ENCODE measurements around the gene C2orf92. TPM values are rescaled to one million over a fixed set of nuclear protein-coding genes. Genes with fewer than 3 reads are reported as not detected.

The C2orf92 gene
- polyA plus RNA-seq, 4 donors, result 6.3 to 13.5 (median 9.1) TPM

DNA sequence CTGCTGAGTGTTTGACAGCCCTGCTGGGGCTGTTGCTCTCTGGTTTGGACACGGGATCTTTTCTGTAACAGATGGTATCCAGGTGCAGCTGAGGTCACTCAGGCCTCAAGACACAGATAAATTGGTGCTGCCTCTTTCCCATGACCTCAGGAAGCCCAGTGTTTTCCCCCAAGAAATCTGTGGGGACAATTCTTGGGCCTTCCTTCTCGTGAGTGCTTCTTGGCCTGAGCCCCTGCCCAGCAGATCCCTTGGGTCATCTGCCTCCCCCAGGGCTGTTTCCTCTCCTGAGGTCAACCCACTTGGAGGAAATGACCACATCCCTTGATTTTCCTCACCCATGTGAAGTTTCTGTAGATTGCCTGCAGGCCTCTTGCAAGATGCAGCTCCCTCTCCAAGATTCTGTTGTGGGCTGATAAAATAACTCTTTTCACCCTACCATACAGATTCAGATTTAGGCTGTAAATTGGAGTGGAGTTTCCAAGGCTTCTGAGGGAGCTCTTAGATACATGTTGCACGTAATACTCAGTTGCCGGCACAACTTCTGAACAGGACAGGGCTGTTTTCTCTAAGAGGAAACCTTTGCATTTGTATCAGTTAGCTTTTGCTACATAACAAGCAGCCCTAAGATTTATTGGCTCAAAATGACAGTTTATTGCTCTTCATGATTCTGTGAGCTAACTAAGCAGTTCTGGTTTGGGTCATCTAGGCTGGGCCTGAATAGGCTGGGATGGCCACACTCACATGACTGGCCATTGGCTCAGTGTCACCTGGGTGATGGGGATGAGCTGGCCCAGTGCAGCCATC, 57.0 kb downstream of the C2orf92 start:
- no peak for DNase-seq (ENCODE audit: low read depth in 4 of 4, low spot score in 3 of 4)

DNA sequence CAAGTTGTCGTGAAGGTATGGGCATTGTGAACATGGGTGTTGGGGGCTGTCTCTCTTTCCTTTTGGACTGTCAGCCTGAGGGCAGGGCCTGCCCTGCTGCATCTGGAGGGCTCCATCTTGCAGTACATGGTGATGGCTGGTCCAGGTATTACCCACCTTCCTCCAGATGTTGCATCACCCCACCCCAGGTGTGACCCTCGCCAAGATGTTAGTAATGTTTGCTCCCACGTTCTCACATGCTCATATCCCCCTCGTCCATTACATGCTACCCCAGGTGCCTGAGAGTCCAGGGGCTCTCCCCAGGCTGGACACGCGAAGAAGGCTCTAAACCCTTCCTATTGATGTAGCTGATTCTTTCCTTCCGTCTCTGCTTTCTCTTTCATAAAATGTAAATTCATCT, 57.8 kb downstream of the C2orf92 start:
- no peak for DNase-seq (ENCODE audit: low read depth in 4 of 4, low spot score in 3 of 4)

DNA sequence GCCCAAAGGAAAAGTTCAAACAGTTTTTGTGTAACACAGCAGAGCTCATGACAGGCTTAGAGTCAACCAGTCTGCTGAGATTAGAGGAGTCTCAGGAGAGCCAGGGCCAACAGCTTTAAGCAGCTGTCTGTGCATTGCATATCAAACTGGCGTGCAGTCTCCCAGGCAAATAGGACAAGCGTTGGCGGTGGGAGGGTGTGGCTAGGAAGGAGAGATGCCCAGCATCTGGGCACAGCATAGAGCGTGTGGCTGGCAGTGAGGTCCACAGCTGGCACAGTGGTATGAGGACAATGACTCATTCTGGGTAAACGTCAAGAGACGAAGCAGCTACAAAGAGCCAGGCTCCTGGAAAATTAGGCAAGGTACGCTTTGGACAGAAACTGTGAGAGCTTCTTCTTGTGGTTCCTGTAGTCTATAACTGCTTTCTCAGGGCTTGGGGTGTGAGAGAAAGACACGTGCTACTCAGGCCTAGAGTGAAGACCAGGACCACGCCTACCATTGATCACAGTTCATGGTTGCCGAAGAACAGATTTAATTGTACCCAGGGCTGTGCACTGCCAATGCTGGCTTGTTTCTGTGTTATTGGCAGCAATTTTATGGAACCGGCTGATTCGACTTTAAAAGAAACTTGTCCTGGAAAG, 58.7 kb downstream of the C2orf92 start:
- no peak for DNase-seq (ENCODE audit: low read depth in 4 of 4, low spot score in 3 of 4)

DNA sequence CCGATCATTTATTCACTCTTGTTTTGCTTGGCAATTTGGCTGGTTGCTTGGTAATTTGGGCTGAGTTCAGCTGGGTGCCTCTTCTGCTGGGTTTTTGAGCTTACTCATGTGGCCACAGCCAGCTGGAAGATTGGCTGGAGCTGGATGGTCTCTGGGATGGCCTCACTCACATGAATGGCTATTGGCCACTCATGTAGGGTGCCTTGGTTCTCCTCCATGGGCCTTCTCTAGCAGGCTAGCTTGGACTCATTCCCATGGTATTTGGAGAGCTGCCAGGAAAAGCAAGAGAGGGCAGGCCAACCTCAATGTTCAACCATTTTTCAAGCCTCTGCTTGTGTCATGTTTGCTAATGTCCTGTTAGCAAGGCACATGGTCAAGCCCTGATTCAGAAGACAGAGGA, 60.7 kb downstream of the C2orf92 start:
- no peak for DNase-seq (ENCODE audit: low read depth in 4 of 4, low spot score in 3 of 4)

DNA sequence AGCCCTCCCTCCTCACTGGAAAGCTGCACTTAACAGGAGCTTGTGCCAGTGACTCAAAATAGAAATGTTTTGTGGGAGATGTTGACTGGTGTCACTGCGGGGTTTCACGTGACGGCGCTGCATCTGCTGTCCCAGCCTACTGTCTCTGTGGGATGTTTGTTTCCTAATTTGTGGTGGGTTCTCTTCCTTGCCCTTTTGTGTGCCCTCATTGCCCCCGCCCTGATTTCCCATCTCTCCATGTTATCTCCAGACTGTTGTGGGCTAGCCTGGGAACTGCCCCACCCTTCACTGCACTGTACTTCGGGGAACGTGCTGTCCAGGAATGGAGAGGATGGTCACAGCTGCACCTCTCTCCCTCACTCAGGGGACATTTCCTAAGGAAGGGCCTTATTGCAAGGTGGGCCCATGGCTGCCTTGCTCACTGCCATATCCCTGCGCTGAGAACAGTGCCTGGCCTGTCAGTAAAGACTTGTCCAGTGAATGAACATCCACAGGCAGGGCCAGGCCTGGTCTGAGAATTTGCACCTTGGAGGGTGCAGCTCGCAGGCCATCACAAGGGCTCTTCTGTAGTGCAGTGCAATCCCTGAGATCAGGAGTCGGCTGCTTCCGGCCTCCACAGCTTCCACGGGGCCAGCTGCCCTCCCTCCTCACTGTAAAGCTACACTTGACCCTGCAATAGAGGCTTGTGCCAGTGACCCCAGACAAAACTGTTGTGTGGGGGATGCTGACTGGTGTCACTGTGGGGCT, 61.9 kb downstream of the C2orf92 start:
- no peak for DNase-seq (ENCODE audit: low read depth in 4 of 4, low spot score in 3 of 4)

DNA sequence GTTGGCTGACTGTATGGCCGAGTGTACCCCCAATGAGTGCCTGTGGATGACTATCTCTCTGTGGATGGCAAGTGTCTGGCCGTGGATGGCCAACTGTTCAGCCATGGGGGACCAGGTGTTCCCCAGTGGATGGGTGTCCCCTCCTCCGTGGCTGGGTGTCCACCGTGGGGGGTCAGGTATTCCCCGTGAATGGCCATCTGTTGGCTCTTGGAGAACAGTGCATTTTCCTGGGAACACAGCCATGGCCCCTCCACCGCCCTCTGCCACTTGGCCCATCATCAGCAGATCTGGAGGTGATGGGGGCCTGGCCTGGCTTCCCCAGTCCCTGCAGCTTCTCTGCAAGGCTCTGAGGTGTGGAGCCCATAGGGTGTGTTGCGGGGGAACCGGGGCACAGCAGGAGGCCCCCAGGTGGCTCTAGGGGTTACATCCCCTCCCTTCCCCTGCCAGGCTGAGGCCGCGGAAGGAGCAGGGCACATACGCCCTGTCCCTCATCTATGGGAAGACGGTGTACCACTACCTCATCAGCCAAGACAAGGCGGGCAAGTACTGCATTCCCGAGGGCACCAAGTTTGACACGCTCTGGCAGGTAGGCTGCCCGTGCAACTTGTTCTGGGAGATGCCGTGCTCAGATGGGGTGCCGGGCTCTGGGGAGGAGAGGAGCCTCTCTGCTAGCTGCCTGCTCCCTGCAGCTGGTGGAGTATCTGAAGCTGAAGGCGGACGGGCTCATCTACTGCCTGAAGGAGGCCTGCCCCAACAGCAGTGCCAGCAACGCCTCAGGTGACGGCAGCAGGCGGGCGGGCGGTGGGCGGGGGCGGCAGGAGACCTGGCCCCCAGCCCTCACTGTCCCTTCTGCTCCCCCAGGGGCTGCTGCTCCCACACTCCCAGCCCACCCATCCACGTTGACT, 63.2 kb downstream of the C2orf92 start:
- no peak for DNase-seq (ENCODE audit: low read depth in 4 of 4, low spot score in 3 of 4)

DNA sequence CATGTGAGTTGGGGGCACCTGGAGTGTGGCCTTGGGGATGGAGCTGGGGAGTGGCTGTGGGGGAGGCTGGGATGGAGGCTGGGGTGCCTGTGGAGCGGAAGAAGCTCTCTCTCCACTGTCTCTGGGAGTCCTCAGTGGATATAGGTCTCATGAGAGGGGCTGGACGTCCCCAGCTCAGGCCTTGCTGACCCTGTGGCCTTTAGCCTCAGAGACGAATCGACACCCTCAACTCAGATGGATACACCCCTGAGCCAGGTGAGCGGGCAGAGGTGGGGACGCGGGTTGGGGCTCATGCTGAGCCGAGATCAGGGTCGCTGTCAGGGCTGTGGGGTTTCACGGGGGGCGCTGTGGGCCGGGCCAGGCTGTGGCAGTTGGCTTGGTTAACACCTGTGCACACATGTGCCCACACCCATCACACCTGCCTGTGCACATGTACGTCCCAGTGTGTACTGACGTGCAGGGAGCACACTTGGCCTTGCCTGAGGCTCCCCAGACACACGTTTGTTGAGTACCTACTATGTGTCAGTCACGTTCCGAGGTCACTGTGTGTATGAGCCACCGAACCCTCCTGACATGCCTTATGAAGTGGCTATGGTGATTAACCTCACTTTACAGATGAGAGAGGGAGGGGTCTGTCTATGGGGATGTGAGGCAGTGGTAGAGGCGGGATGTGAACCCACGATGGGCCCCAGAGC, 64.0 kb downstream of the C2orf92 start:
- DNase-seq (ENCODE audit: low read depth in 4 of 4, low spot score in 3 of 4), result no peak

DNA sequence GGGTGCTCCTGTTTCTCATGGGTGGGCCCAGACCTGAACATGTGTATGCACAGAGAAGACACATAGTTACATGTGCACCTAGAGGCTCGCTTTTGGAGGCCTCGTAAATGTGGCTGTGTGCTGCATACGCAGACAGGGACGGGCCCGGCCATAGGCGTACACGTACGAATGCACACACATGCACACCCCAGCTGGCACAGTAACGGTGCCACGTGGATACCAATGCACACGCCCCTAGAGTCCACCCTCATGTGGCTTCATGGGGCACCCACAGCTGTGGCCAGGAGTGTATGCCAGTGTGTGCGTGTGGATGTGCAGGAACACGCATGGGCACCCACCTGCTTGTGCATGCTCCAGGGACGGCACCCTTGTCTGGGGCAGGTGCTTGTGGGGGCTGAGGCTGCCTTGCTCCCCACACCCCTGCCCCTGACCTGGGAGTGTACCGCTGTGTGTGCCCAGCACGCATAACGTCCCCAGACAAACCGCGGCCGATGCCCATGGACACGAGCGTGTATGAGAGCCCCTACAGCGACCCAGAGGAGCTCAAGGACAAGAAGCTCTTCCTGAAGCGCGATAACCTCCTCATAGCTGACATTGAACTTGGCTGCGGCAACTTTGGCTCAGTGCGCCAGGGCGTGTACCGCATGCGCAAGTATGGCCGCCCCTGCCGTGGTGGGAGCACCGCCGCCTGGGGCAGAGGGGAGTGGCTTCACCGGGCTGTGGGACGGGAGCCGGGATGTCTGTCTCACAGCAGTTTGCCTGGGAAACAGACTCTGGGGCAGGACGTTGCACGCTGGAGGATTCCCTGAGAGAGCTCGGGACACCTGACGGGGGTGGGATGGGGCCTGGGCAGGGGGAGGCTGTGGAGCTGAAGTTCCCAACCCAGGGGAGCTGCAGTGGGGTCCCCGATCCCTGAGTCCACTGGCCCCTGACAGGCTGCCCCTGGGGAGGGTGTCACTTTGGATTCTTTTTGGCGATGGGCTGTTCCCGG, 64.8 kb downstream of the C2orf92 start:
- DNase-seq (ENCODE audit: low read depth in 4 of 4, low spot score in 3 of 4), result no peak

DNA sequence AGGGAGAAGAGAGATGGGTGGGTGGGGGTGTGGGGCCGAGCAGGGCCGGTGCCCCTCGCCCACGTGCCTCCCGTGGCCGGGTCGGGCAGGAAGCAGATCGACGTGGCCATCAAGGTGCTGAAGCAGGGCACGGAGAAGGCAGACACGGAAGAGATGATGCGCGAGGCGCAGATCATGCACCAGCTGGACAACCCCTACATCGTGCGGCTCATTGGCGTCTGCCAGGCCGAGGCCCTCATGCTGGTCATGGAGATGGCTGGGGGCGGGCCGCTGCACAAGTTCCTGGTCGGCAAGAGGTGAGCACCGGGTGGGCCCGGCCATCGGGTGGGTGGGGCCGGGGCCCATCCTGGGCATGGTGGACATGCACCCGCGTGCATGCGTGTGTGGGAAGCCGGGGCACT, 65.6 kb downstream of the C2orf92 start:
- no peak for DNase-seq (ENCODE audit: low read depth in 4 of 4, low spot score in 3 of 4)

DNA sequence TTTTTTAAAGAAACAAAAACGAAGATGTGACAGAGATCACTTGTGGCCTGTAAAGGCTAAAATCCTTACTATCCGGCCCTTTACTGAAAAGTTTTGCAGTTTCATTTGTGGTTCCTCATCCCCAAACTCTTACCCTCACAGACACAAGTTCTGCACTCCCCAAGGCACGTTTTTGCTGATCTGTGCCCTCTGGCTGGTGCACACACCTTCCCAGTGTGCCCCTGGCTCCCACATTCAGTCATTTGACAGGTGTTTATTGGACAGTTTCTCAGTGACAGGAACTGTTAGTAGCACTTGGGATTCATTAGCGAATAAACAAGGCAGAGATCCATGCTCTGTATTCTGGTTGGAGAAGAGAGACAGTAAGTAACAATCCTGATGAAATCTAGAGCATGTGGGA, 66.7 kb downstream of the C2orf92 start:
- no peak for DNase-seq (ENCODE audit: low read depth in 4 of 4, low spot score in 3 of 4)

DNA sequence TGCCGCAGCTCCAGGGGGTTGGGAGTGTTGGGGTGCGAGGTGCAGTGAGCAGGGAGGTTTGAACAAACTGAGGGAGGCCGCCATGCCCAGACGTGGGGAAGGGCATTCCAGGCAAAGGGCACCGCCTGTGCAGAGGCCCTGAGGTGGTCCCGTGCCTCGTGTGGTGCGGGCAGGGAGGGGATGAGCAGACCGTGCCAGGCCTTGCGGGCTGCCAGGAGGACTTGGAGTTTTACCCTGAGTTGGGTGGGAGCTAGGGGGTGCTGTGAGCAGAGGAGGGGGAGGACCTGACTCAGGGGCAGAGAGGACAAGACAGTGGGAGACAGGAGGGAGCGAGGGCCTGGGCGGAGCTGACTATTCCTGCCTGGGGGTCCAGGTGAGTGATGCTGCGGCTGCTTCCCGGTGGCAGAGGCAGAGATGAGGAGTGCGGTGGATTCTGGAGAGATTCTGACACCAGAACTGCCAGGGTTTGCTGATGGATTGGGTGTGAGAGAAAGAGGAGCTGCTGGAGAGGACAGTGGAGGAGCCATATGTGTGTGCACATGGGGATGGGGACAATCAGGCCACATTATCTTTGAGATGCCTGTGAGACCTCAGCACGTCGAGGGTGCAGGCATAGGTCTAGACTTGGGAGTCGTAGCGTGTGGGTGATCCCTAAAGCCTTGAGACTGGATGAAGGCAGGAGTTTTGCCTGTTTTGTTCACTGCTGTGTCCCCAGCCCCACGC, 67.3 kb downstream of the C2orf92 start:
- no peak for DNase-seq (ENCODE audit: low read depth in 4 of 4, low spot score in 3 of 4)

DNA sequence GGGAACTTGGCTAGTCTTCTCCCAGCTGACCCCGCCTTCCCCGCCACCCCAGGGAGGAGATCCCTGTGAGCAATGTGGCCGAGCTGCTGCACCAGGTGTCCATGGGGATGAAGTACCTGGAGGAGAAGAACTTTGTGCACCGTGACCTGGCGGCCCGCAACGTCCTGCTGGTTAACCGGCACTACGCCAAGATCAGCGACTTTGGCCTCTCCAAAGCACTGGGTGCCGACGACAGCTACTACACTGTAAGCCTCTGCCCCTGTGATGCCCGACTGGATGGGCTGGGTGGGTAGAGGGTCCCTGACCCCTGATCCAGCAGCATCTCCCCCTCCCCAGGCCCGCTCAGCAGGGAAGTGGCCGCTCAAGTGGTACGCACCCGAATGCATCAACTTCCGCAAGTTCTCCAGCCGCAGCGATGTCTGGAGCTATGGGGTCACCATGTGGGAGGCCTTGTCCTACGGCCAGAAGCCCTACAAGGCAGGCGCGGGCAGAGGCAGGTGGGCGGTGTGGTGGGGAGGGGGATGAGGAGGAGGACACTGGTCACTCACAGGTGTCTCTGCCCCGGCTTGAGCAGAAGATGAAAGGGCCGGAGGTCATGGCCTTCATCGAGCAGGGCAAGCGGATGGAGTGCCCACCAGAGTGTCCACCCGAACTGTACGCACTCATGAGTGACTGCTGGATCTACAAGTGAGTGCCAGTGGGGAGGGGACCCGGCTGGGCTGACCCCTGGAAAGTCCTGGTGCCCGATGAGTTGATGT, 68.1 kb downstream of the C2orf92 start:
- DNase-seq (ENCODE audit: low read depth in 4 of 4, low spot score in 3 of 4), result no peak

DNA sequence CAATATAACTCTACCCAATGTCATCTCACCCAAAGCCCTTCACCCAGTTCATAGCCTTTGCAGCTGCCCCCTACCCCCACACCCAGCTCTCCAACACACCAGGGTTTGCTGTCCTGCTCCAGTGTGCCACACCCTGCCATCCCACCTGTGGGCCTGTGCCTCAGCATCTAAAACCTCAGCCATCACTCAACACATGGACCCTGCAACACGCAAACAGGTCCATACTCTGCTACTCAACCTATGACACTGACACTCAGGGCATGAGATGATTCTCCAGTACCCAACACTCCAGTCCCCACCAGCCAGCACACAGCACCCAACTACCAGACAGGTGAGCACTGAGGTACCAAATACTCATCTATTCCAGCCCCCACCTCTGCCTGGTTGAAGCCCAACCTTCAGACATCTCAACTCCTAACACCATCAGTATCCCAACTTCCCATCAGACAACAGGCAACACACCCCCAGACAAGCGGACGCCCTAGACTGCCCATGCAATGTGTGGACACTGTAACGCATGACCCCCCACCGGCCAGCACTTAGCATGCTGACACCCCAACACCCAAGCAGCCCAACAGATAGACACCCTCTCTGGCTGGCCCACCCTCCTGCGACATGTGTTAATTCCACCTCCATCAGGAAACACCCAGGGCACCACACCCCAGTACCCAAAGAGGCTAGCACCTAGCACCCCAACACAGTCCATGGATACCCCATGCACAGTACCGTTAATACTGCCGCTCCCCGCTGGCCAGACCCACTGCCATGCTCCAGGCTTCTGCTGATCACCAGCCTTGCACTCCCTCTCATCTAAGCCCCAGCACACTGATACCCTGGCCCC, 68.9 kb downstream of the C2orf92 start:
- DNase-seq (ENCODE audit: low read depth in 4 of 4, low spot score in 3 of 4), result no peak

DNA sequence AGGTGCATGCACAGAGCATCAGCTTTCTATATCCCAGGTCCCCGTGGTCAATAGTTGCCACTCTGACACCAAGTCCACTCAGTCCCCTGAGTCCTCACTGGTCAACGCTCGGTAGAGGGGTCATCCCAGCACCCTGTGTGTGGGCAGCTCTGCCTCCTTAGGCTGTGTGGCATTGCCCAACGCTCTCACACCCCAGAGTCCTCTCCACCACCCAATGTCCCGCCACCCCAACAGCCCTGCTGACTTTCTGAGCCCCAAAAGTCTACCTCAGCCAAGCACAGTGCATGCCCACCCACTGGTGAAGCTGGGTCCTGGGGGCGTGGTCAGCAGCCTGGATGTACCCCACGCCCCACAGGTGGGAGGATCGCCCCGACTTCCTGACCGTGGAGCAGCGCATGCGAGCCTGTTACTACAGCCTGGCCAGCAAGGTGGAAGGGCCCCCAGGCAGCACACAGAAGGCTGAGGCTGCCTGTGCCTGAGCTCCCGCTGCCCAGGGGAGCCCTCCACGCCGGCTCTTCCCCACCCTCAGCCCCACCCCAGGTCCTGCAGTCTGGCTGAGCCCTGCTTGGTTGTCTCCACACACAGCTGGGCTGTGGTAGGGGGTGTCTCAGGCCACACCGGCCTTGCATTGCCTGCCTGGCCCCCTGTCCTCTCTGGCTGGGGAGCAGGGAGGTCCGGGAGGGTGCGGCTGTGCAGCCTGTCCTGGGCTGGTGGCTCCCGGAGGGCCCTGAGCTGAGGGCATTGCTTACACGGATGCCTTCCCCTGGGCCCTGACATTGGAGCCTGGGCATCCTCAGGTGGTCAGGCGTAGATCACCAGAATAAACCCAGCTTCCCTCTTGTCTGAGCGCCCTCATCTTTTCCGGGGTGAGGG, 69.7 kb downstream of the C2orf92 start:
- DNase-seq (ENCODE audit: low read depth in 4 of 4, low spot score in 3 of 4), result no peak

DNA sequence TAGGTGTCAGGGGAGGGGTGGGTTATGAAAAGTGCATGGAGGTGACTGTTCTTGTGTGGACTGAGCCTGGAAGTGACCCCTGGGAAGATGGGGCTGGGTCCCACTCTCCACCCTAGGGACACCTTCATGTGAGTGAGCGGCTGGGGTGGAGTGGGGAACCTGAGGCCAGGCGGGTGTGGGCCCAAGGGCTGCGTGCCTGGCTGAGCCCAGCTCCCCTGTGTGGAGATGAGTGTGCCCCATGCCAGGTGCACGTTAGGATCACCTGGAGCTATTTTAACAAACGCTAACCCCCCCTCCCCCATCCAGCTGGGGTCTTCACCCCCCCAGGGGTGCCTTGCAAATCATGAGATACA, 70.4 kb downstream of the C2orf92 start:
- DNase-seq (ENCODE audit: low read depth in 4 of 4, low spot score in 3 of 4), result no peak

Measured in right renal pelvis (tissue), 4 donors.